Mammary epithelial cell (primary cell): ENCODE results near the gene MED12L.

Experiments used
- CTCF ChIP-seq, 2 donors: IDR thresholded peaks in 1 of 2; conservative IDR thresholded peaks in 1 of 2; 2 replicates each; pipeline ENCODE4 v1.5.1; 2011 to 2012; ENCODE audit warnings: inconsistent platforms in 2 of 2, low read length in 2 of 2, mild to moderate bottlenecking in 2 of 2, control low read depth in 1 of 2, low read depth in 1 of 2; ENCODE audit not compliant: insufficient read depth in 1 of 2; ENCODE audit errors: extremely low read depth in 1 of 2
- EZH2 ChIP-seq: IDR thresholded peaks from 2 replicates; pipeline ENCODE4 v1.6.1; 2012; ENCODE audit warnings: low read length, inconsistent platforms, borderline replicate concordance

DNA sequence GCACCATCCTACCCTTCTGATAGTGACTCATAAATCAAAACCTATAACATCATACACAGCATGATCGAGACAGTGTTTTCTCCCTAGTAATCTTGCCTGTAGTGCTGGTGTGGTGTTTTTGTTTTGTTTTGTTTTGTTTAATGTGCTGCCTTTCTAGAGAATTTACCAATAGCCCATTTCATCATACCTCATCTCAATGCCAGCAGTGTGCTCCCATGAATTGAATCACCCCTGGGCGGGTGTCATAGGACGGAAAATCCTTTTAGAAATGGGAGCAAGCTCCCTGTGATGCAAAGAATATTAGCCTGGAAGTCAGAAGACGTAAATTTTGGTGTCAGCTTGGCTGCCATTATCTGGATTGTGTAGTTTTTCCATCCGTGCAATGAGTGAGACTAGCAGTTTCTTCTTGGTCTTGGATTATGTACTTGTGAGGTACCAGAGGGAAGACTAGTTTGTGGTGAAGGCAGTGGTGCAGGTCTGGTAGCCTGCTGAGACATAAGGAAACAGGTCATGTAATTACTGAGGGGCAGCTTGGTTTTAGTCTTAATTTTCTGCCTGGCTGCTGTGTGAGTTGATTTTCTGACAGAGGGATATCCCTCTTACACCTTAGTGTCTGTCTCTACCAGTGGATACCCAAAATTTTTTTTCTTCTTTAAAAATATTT, 345.5 kb downstream of the MED12L start:
- no peak for TF ChIP-seq CTCF (conservative IDR thresholded peaks at IDR 0.05 in 1 of 2, IDR thresholded peaks at IDR 0.05 in 1 of 2; ENCODE audit: extremely low read depth in 1 of 2, insufficient read depth in 1 of 2, low read depth in 1 of 2, low read length in 2 of 2)
- TF ChIP-seq EZH2: no peak
